Heart right ventricle (tissue), 16 donors: Measurements from ENCODE around the gene LRRFIP2. TPM values are rescaled to one million over a fixed set of nuclear protein-coding genes. Genes with fewer than 3 reads are reported as not detected.
"Not testable (repeated sequence)": the region's sequence is repeated elsewhere in the genome, so short reads cannot be mapped to it uniquely, and the experiment has no call there.

Experiments used
- ATAC-seq, 8 donors: fragments of 200-7000 bp; cut with Tn5 transposase; one replicate each; pipeline ENCODE4 v1.9.1; 2020; ENCODE audit warnings: mild to moderate bottlenecking in 8 of 8, moderate library complexity in 8 of 8, moderate number of reproducible peaks in 1 of 8
- DNase-seq, 2 donors: peaks; one replicate each; pipeline ENCODE4 v3.0.0-alpha.2; 2020
- H3K27ac ChIP-seq, 10 donors: fragments of 200-600 bp; sonication (generic) in 2 of 10; one replicate each; pipeline versions ENCODE4 v1.5.0 to v1.8.0; 2020 to 2022; ENCODE audit warnings: mild to moderate bottlenecking in 3 of 10
- H3K27me3 ChIP-seq, 7 donors: fragments of 200-600 bp; one replicate each; pipeline ENCODE4 v1.8.0; 2021 to 2022; ENCODE audit warnings: mild to moderate bottlenecking in 2 of 7
- H3K36me3 ChIP-seq, 9 donors: fragments of 200-600 bp; sonication (generic) in 1 of 9; one replicate each; pipeline versions ENCODE4 v1.5.0 to v1.8.0; 2020 to 2022; ENCODE audit warnings: mild to moderate bottlenecking in 2 of 9
- H3K4me1 ChIP-seq, 9 donors: fragments of 200-600 bp; sonication (generic) in 1 of 9; one replicate each; pipeline versions ENCODE4 v1.5.0 to v1.8.0; 2020 to 2022; ENCODE audit warnings: mild to moderate bottlenecking in 4 of 9
- H3K4me3 ChIP-seq, 10 donors: fragments of 200-600 bp; sonication (generic) in 2 of 10; one replicate each; pipeline versions ENCODE4 v1.5.0 to v1.8.0; 2020 to 2022; ENCODE audit warnings: mild to moderate bottlenecking in 7 of 10, moderate library complexity in 2 of 10
- H3K9me3 ChIP-seq, 11 donors: fragments of 200-600 bp in 10 of 11; sonication (generic) in 2 of 11; one replicate each; pipeline versions ENCODE4 v1.5.0 to v1.8.0; 2013 to 2022; ENCODE audit warnings: mild to moderate bottlenecking in 2 of 11, control low read depth in 1 of 11, moderate library complexity in 1 of 11
- WGBS, 2 donors: extraction: QIAGEN DNeasy Blood & Tissue Kit; methylation state at CpG; one replicate each; pipeline ENCODE4 v1.1.7; 2013; ENCODE audit warnings: inconsistent platforms in 1 of 2; 5-methylcytosine and 5-hydroxymethylcytosine counted together
- intact Hi-C, 10 donors: fragments of 100-400 bp; cut with DNase I; formaldehyde crosslinking; loops; one replicate each; pipeline versions ENCODE4 v1.11.1 to v1.14.2; 2022
- long read RNA-seq, 3 donors: library from polyadenylated mRNA; unstranded; transcript quantifications; one replicate each; pipeline ENCODE4 v2.0.0, GENCODE V29; 2020 to 2021
- polyA plus RNA-seq, 2 donors: library from polyadenylated mRNA; stranded (reverse); fragments of 200-250 nt; gene quantifications; one replicate each; pipeline ENCODE4 v1.2.3, GENCODE V29; 2013
- total RNA-seq, 10 donors: library from RNA; stranded (reverse); fragmentation: NEBNext Ultra II Directional in 3 of 10; extraction: Animal tissue kit (Norgen Biotek cat#: 25700) in 3 of 10; gene quantifications; one replicate each; pipeline versions ENCODE4 v1.2.1 to v1.2.4, GENCODE V29; 2021 to 2023
- TF ChIP-seq, protein P1 (sequence below), 9 donors: fragments of 200-600 bp; sonication (generic) in 2 of 9; IDR thresholded peaks; one replicate each; pipeline versions ENCODE4 v1.5.0 to v1.8.0; 2021 to 2022; ENCODE audit warnings: antibody characterized with exemption in 9 of 9, mild to moderate bottlenecking in 5 of 9, moderate library complexity in 1 of 9
- donor health status: Arrhythmogenic right ventricular cardiomyopathy.
- donor health status: ischemic (EF 13 %, LVEDD 7.1; RV severe dilation, severe dysfunction).
- donor health status: healthy with polysubstance abuse.
- donor health status: DM: no; HTN: yes; CAD: no.
- donor health status: DM: no; HTN: no; CAD: no.
- donor health status: ischemic (EF 25% LVEDD 6.9; RV normal size, moderate dysfunction).
- donor health status: ischemic (EF 25% LVEDD 5.7; RV mildly dilated, moderate dysfunction).
- donor health status: healthy.
- donor health status: DM: yes; HTN: yes; CAD: no.
- donor health status: Ischemic cardiomyopathy.
- donor health status: ischemic (EF 35%, LVEDD 5.7; RV mildly dilated, moderate dysfunction).
- donor health status: nonischemic (EF 11% LVEDD 7.7; RV severe dilation, severe dysfunction).
- donor health status: DM: yes; HTN: yes; CAD: no.
- donor health status: PGD.
- donor health status: ischemic (EF 29% LVEDD 5.4; RV normal size, mild dysfunction).
- donor health status: nonischemic (EF 23%, LVEDD 6.1; RV moderate dilation, normal function).

The LRRFIP2 gene, protein sequence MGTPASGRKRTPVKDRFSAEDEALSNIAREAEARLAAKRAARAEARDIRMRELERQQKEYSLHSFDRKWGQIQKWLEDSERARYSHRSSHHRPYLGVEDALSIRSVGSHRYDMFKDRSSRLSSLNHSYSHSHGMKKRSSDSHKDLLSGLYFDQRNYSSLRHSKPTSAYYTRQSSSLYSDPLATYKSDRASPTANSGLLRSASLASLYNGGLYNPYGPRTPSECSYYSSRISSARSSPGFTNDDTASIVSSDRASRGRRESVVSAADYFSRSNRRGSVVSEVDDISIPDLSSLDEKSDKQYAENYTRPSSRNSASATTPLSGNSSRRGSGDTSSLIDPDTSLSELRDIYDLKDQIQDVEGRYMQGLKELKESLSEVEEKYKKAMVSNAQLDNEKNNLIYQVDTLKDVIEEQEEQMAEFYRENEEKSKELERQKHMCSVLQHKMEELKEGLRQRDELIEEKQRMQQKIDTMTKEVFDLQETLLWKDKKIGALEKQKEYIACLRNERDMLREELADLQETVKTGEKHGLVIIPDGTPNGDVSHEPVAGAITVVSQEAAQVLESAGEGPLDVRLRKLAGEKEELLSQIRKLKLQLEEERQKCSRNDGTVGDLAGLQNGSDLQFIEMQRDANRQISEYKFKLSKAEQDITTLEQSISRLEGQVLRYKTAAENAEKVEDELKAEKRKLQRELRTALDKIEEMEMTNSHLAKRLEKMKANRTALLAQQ
- 100 to 1,000 TPM; 105 to 199 (median 127) TPM for total RNA-seq
- polyA plus RNA-seq: 100 to 1,000 TPM in 1 of 2 donors, 10 to 100 TPM in 1; 63.2 to 129 TPM
- long read RNA-seq, donor 1, partial matches to known transcripts: 61 of 345 reads
- long read RNA-seq, donor 1, other reads (novel, unspliced or antisense): 277 of 345 reads
- long read RNA-seq, donor 2, partial matches to known transcripts: 57 of 267 reads
- long read RNA-seq, donor 2, other reads (novel, unspliced or antisense): 201 of 267 reads
- long read RNA-seq, donor 3, transcript LRRFIP2-205 (15 exons, 2,522 nt): major isoform, 25 of 574 reads
- long read RNA-seq, donor 3, partial matches to known transcripts: 159 of 574 reads
- long read RNA-seq, donor 3, other reads (novel, unspliced or antisense): 387 of 574 reads

DNA sequence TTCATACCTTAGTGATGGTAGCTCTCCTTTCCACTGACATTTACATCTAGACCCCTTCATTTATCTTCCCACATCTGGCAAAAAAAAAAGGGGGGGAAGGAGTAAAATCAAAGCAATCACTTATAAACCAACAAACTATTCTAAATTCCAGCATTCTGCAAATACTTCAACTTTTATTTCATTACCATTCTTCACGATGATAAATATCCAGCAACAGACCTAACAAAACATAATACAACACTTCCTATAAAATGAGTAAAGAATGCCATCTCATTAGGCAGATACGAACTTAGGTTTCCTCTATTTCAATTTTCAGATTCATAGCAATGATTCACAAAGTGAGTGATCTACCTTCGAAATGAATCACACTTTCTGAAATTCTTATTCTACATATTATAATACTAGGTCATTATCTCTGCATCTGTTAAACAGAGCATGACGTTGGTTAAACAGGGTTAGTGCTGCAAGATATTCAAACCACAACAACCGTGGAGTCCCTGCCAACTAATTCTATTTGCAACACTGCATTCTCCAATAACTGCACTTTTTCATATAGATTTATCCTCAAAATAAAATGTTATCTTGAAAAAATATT is at the start of gene LRRFIP2:
TSS of gene LRRFIP2 (minus strand) at position 51 of the 595 bp plus-strand sequence. CDS start 25,599 bp downstream, outside the sequence.
- intact Hi-C loops: loop anchor here in 2 of 10 donors (5.0 kb wide), 2 partner anchors 37 to 182 kb away; partner anchors contain the start of genes EPM2AIP1 (in 1 of the 2) and MLH1 (in 1 of the 2)
- Histone ChIP-seq H3K4me1 (peaks cover 0 to 81% (median 70%) of the 10 kb centered on the region in 9 donors), H3K4me3 (peak within 1 kb of the TSS; percentile 80 to 99 (median 96)), H3K9me3 (no peaks in the 10 kb centered on the region), H3K27me3 (no peaks in the 10 kb centered on the region), H3K27ac (peak within 1 kb of the TSS; percentile 92 to 98 (median 96)), H3K36me3 (peaks cover 0 to 40% (median 6%) of the 10 kb centered on the region in 9 donors)
- no peak for ATAC-seq
- TF ChIP-seq, protein P1, sequence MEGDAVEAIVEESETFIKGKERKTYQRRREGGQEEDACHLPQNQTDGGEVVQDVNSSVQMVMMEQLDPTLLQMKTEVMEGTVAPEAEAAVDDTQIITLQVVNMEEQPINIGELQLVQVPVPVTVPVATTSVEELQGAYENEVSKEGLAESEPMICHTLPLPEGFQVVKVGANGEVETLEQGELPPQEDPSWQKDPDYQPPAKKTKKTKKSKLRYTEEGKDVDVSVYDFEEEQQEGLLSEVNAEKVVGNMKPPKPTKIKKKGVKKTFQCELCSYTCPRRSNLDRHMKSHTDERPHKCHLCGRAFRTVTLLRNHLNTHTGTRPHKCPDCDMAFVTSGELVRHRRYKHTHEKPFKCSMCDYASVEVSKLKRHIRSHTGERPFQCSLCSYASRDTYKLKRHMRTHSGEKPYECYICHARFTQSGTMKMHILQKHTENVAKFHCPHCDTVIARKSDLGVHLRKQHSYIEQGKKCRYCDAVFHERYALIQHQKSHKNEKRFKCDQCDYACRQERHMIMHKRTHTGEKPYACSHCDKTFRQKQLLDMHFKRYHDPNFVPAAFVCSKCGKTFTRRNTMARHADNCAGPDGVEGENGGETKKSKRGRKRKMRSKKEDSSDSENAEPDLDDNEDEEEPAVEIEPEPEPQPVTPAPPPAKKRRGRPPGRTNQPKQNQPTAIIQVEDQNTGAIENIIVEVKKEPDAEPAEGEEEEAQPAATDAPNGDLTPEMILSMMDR (IDR thresholded peaks at IDR 0.05): no peak
- DNase-seq: no peak
- 10% methylated on average over 5 of the region's 5 CpGs for WGBS, 2 donors

DNA sequence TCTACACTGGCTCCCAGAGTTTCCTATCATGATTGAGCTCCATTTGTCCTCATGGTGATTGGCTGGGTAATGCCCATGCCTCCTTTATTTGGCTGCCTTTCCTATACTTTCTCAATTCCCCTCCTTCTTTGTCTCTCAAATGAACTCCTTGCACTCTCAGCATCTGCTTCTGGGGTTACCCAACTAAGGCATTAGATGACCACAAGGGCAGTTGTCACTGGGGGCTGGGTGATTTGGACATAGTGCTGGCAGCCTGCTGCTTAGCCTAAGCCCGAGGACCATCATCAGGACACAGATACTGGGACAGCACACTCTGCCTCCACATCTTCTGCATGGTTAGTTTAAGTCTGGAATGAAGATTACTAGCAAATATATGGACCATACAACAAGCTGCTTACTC is 49.2 kb upstream of the LRRFIP2 start:
- Histone ChIP-seq H3K9me3 (no peaks in the 10 kb centered on the region), H3K4me3 (no peak overlapping the region), H3K27ac (no peak overlapping the region), H3K4me1 (peaks cover 0 to 2% (median 0%) of the 10 kb centered on the region in 9 donors), H3K36me3 (no peaks in the 10 kb centered on the region), H3K27me3 (no peaks in the 10 kb centered on the region)
- ATAC-seq (no peak), DNase-seq (no peak)
- TF ChIP-seq, protein P1 (IDR thresholded peaks at IDR 0.05): no peak
- intact Hi-C loops: no loop called here
- 80% methylated on average over 1 of the region's 1 CpG for WGBS, 2 donors

- DNase-seq (no peak), ATAC-seq (no peak)
- no peak overlapping the region for H3K27ac ChIP-seq
- peaks cover 0 to 7% (median 0%) of the 10 kb centered on the region in 9 donors for H3K4me1 ChIP-seq
- intact Hi-C loops: no loop called here
- TF ChIP-seq, protein P1 (IDR thresholded peaks at IDR 0.05): no peak
- H3K27me3 ChIP-seq: no peaks in the 10 kb centered on the region
- no peaks in the 10 kb centered on the region for H3K9me3 ChIP-seq
- H3K4me3 ChIP-seq: no peak overlapping the region
- no peaks in the 10 kb centered on the region for H3K36me3 ChIP-seq
Measured at GRCh38 chr3:37223141-37223558, 48.8 kb upstream of the LRRFIP2 start.

GRCh38 chr3:37222542-37222941 is 48.2 kb upstream of the LRRFIP2 start:
- H3K36me3 ChIP-seq, H3K4me3 ChIP-seq, intact Hi-C loops, H3K9me3 ChIP-seq, H3K4me1 ChIP-seq, H3K27ac ChIP-seq, H3K27me3 ChIP-seq, DNase-seq, ATAC-seq: not testable (repeated sequence)
- WGBS, 2 donors: 91 to 98% methylated on average over 2 of the region's 2 CpGs
